ENCODE results near the gene PREB. TPM values are rescaled to one million over a fixed set of nuclear protein-coding genes. Genes with fewer than 3 reads are reported as not detected.

PREB gene
- total RNA-seq, 1 donor from 2014 or later, result 48.9 TPM

GRCh38 chr2:27147935-27148334 is 13.5 kb upstream of the PREB start:
- FAIRE-seq, result no peak
- Histone ChIP-seq H3K9ac (ENCODE audit: low read length) (no peak overlapping the region), H3K27me3 (ENCODE audit: insufficient read depth, low read length) (peaks cover 13% of the 10 kb centered on the region), H3K4me2 (ENCODE audit: low read length) (no peak overlapping the region), H2AFZ (ENCODE audit: low read depth, low read length) (no peak overlapping the region), H4K20me1 (ENCODE audit: insufficient read depth, low read length) (no peaks in the 10 kb centered on the region), H3K27ac (ENCODE audit: low read depth, low read length) (no peak overlapping the region), H3K4me1 (ENCODE audit: insufficient read depth, low read length) (no peaks in the 10 kb centered on the region), H3K79me2 (ENCODE audit: insufficient read depth, low read length) (no peaks in the 10 kb centered on the region), H3K4me3 (ENCODE audit: insufficient read depth, low read depth, low read length) (no peak overlapping the region), H3K9me3 (ENCODE audit: insufficient read depth, low read depth, low read length) (peaks cover 1% of the 10 kb centered on the region), H3K36me3 (ENCODE audit: insufficient read depth, low read length) (no peaks in the 10 kb centered on the region)
- Mint-ChIP-seq H3K36me3 (ENCODE audit: low read depth, unreplicated experiment) (no peaks in the 10 kb centered on the region), H3K27me3 (ENCODE audit: low read depth, unreplicated experiment) (peaks cover 28% of the 10 kb centered on the region), H3K4me3 (ENCODE audit: unreplicated experiment) (no peak overlapping the region), H3K27ac (ENCODE audit: unreplicated experiment) (no peak overlapping the region), H3K4me1 (ENCODE audit: low read depth, unreplicated experiment) (no peaks in the 10 kb centered on the region), H3K9me3 (ENCODE audit: unreplicated experiment) (peaks cover 2% of the 10 kb centered on the region)
- TF ChIP-seq EZH2 (IDR thresholded peaks at IDR 0.05; ENCODE audit: insufficient read depth, low read length) (no peak), CTCF (IDR thresholded peaks at IDR 0.05; ENCODE audit: insufficient read depth, low read depth, low read length) (no peak)
- DNase-seq (ENCODE audit: low read depth), result no peak

- Histone ChIP-seq H3K4me2 (ENCODE audit: low read length) (no peak overlapping the region), H3K79me2 (ENCODE audit: insufficient read depth, low read length) (no peaks in the 10 kb centered on the region), H3K9me3 (ENCODE audit: insufficient read depth, low read depth, low read length) (peaks cover 4% of the 10 kb centered on the region), H4K20me1 (ENCODE audit: insufficient read depth, low read length) (no peaks in the 10 kb centered on the region), H3K9ac (ENCODE audit: low read length) (no peak overlapping the region), H2AFZ (ENCODE audit: low read depth, low read length) (no peak overlapping the region), H3K4me1 (ENCODE audit: insufficient read depth, low read length) (no peaks in the 10 kb centered on the region), H3K4me3 (ENCODE audit: insufficient read depth, low read depth, low read length) (no peak overlapping the region), H3K36me3 (ENCODE audit: insufficient read depth, low read length) (no peaks in the 10 kb centered on the region), H3K27me3 (ENCODE audit: insufficient read depth, low read length) (peaks cover 13% of the 10 kb centered on the region), H3K27ac (ENCODE audit: low read depth, low read length) (no peak overlapping the region)
- peaks cover 2% of the 10 kb centered on the region for H3K9me3 Mint-ChIP-seq (ENCODE audit: unreplicated experiment)
- peaks cover 28% of the 10 kb centered on the region for H3K27me3 Mint-ChIP-seq (ENCODE audit: low read depth, unreplicated experiment)
- no peak for FAIRE-seq
- H3K4me3 Mint-ChIP-seq (ENCODE audit: unreplicated experiment), result no peak overlapping the region
- H3K27ac Mint-ChIP-seq (ENCODE audit: unreplicated experiment), result no peak overlapping the region
- no peaks in the 10 kb centered on the region for H3K36me3 Mint-ChIP-seq (ENCODE audit: low read depth, unreplicated experiment)
- no peaks in the 10 kb centered on the region for H3K4me1 Mint-ChIP-seq (ENCODE audit: low read depth, unreplicated experiment)
- TF ChIP-seq CTCF (IDR thresholded peaks at IDR 0.05; ENCODE audit: insufficient read depth, low read depth, low read length) (no peak), EZH2 (IDR thresholded peaks at IDR 0.05; ENCODE audit: insufficient read depth, low read length) (no peak)
- DNase-seq (ENCODE audit: low read depth), result no peak
These were observed 11.2 kb upstream of the PREB start for GRCh38 chr2:27145682-27146081.

GRCh38 chr2:27143285-27143684 is 8.8 kb upstream of the PREB start:
- Mint-ChIP-seq H3K4me1 (ENCODE audit: low read depth, unreplicated experiment) (no peaks in the 10 kb centered on the region), H3K27ac (ENCODE audit: unreplicated experiment) (no peak overlapping the region)
- TF ChIP-seq EZH2 (IDR thresholded peaks at IDR 0.05; ENCODE audit: insufficient read depth, low read length) (no peak), CTCF (IDR thresholded peaks at IDR 0.05; ENCODE audit: insufficient read depth, low read depth, low read length) (no peak)

More at GRCh38 chr2:27143285-27143684, 8.8 kb upstream of the PREB start:
- no peaks in the 10 kb centered on the region for H3K36me3 ChIP-seq (ENCODE audit: insufficient read depth, low read length)
- H3K9me3 ChIP-seq (ENCODE audit: insufficient read depth, low read depth, low read length), result peaks cover 4% of the 10 kb centered on the region
- no peaks in the 10 kb centered on the region for H3K4me1 ChIP-seq (ENCODE audit: insufficient read depth, low read length)
- H3K4me2 ChIP-seq (ENCODE audit: low read length), result no peak overlapping the region
- peaks cover 2% of the 10 kb centered on the region for H3K9me3 Mint-ChIP-seq (ENCODE audit: unreplicated experiment)
- no peak overlapping the region for H3K4me3 Mint-ChIP-seq (ENCODE audit: unreplicated experiment)
- no peak overlapping the region for H3K9ac ChIP-seq (ENCODE audit: low read length)
- FAIRE-seq, result no peak
- H3K27me3 ChIP-seq (ENCODE audit: insufficient read depth, low read length), result peaks cover 13% of the 10 kb centered on the region
- H3K79me2 ChIP-seq (ENCODE audit: insufficient read depth, low read length), result no peaks in the 10 kb centered on the region
- H3K36me3 Mint-ChIP-seq (ENCODE audit: low read depth, unreplicated experiment), result no peaks in the 10 kb centered on the region
- no peak overlapping the region for H3K27ac ChIP-seq (ENCODE audit: low read depth, low read length)
- no peak overlapping the region for H3K4me3 ChIP-seq (ENCODE audit: insufficient read depth, low read depth, low read length)
- no peaks in the 10 kb centered on the region for H4K20me1 ChIP-seq (ENCODE audit: insufficient read depth, low read length)
- H3K27me3 Mint-ChIP-seq (ENCODE audit: low read depth, unreplicated experiment), result peaks cover 21% of the 10 kb centered on the region
- DNase-seq (ENCODE audit: low read depth), result no peak
- H2AFZ ChIP-seq (ENCODE audit: low read depth, low read length), result no peak overlapping the region
